HEK293T (cell line): ENCODE results near the gene CELSR1.

ENCODE experiments used
- CTCF ChIA-PET: fragments of 350-600 bp; formaldehyde crosslinking; extraction: SDS; loops from one replicate; lab custom pipeline; 2021; ENCODE audit warnings: antibody characterized with exemption, inconsistent platforms; lab: Yijun Ruan, JAX
- POLR2A ChIA-PET: fragments of 350-600 bp; formaldehyde crosslinking; extraction: SDS; loops from one replicate; lab custom pipeline; 2020; ENCODE audit warnings: antibody characterized with exemption, inconsistent platforms; lab: Yijun Ruan, JAX
- DNase-seq: peaks from one replicate; pipeline ENCODE4 v3.0.0; 2012; ENCODE audit warnings: mixed read lengths; ENCODE audit errors: extremely low spot score
- ARNT ChIP-seq: fragments of 450-650 bp; IDR thresholded peaks from 2 replicates; pipeline ENCODE4 v1.6.1; 2017; ENCODE audit warnings: mild to moderate bottlenecking
- BHLHE40 ChIP-seq: fragments of 450-650 bp; IDR thresholded peaks from 2 replicates; pipeline ENCODE4 v1.6.1; 2016; ENCODE audit warnings: mild to moderate bottlenecking, moderate library complexity, borderline replicate concordance
- CTBP1 ChIP-seq: fragments of 450-650 bp; IDR thresholded peaks from 2 replicates; pipeline ENCODE4 v1.6.1; 2016; ENCODE audit warnings: borderline replicate concordance
- ELF4 ChIP-seq: fragments of 450-650 bp; IDR thresholded peaks from 2 replicates; pipeline ENCODE4 v1.6.1; 2017; ENCODE audit warnings: antibody characterized with exemption
- FOXA1 ChIP-seq: fragments of 450-650 bp; IDR thresholded peaks from 2 replicates; pipeline ENCODE4 v1.6.1; 2016; ENCODE audit warnings: mild to moderate bottlenecking
- FOXK2 ChIP-seq: fragments of 450-650 bp; IDR thresholded peaks from 2 replicates; pipeline ENCODE4 v1.6.1; 2016; ENCODE audit warnings: mild to moderate bottlenecking
- FOXM1 ChIP-seq: fragments of 450-650 bp; IDR thresholded peaks from 2 replicates; pipeline ENCODE4 v1.6.1; 2017; ENCODE audit warnings: mild to moderate bottlenecking, borderline replicate concordance
- HDGF ChIP-seq: fragments of 450-650 bp; IDR thresholded peaks from 2 replicates; pipeline ENCODE4 v1.6.1; 2017; ENCODE audit warnings: antibody characterized with exemption, borderline replicate concordance
- L3MBTL2 ChIP-seq: fragments of 450-650 bp; conservative IDR thresholded peaks from 2 replicates; pipeline ENCODE4 v1.6.1; 2016; ENCODE audit warnings: mild to moderate bottlenecking
- LEF1 ChIP-seq: fragments of 450-650 bp; IDR thresholded peaks from 2 replicates; pipeline ENCODE4 v1.6.1; 2017; ENCODE audit warnings: mild to moderate bottlenecking, borderline replicate concordance
- NFRKB ChIP-seq: fragments of 450-650 bp; IDR thresholded peaks from 2 replicates; pipeline ENCODE4 v1.6.1; 2016; ENCODE audit warnings: mild to moderate bottlenecking, moderate library complexity
- PKNOX1 ChIP-seq: fragments of 450-650 bp; IDR thresholded peaks from 2 replicates; pipeline ENCODE4 v1.6.1; 2016
- SP1 ChIP-seq: fragments of 450-650 bp; IDR thresholded peaks from 2 replicates; pipeline ENCODE4 v1.6.1; 2017
- SUZ12 ChIP-seq: fragments of 450-650 bp; IDR thresholded peaks from 2 replicates; pipeline ENCODE4 v1.6.1; 2016; ENCODE audit warnings: mild to moderate bottlenecking
- TARDBP ChIP-seq: fragments of 450-650 bp; IDR thresholded peaks from 2 replicates; pipeline ENCODE4 v1.6.1; 2016
- ZNF384 ChIP-seq: fragments of 450-650 bp; IDR thresholded peaks from 2 replicates; pipeline ENCODE4 v1.6.1; 2016

CELSR1 gene

GRCh38 chr22:46450931-46451561, 86.4 kb downstream of the CELSR1 start:
- POLR2A ChIA-PET, result no interaction called here
- TF ChIP-seq SP1, result no peak
- TF ChIP-seq ZNF384, result no peak
- no peak for TF ChIP-seq FOXA1
- no peak for TF ChIP-seq FOXM1
- TF ChIP-seq PKNOX1, result no peak
- TF ChIP-seq FOXK2, result no peak
- no peak for TF ChIP-seq NFRKB
- CTCF ChIA-PET, result no interaction called here
- DNase-seq, result no peak

GRCh38 chr22:46449974-46450745, 87.3 kb downstream of the CELSR1 start:
- CTCF ChIA-PET, result no interaction called here
- DNase-seq, result no peak
- no peak for TF ChIP-seq FOXM1
- no peak for TF ChIP-seq SP1
- TF ChIP-seq BHLHE40, result no peak
- TF ChIP-seq FOXA1, result no peak
- no peak for TF ChIP-seq LEF1
- no peak for TF ChIP-seq TARDBP
- TF ChIP-seq ELF4, result no peak
- TF ChIP-seq FOXK2, result no peak
- no peak for TF ChIP-seq ARNT
- POLR2A ChIA-PET, result no interaction called here

GRCh38 chr22:46449116-46449691, 88.2 kb downstream of the CELSR1 start:
- ChIA-PET POLR2A (no interaction called here), CTCF (no interaction called here)
- TF ChIP-seq ELF4, result no peak
- TF ChIP-seq CTBP1, result no peak
- TF ChIP-seq ARNT, result no peak
- TF ChIP-seq LEF1, result no peak
- no peak for TF ChIP-seq BHLHE40
- no peak for TF ChIP-seq FOXA1
- no peak for TF ChIP-seq SUZ12
- no peak for TF ChIP-seq PKNOX1
- TF ChIP-seq L3MBTL2, result no peak
- TF ChIP-seq TARDBP, result no peak
- no peak for TF ChIP-seq HDGF
- no peak for TF ChIP-seq ZNF384
- TF ChIP-seq FOXK2, result no peak
- TF ChIP-seq SP1, result no peak
- TF ChIP-seq FOXM1, result no peak
- no peak for TF ChIP-seq NFRKB
- DNase-seq, result no peak

- CTCF ChIA-PET, result interaction anchor here (0.7 kb wide), 1 partner anchor 555 kb away, joined by 3 read pairs; no protein-coding TSS in a partner anchor
- POLR2A ChIA-PET, result no interaction called here
- DNase-seq, result no peak
- TF ChIP-seq LEF1 (no peak), NFRKB (no peak), SUZ12 (no peak), ZNF384 (no peak), SP1 (no peak), FOXA1 (no peak), HDGF (no peak), FOXM1 (no peak), PKNOX1 (no peak), CTBP1 (no peak), FOXK2 (no peak), ARNT (no peak), TARDBP (no peak), BHLHE40 (no peak), ELF4 (no peak), L3MBTL2 (no peak)
Measured at GRCh38 chr22:46448333-46448732, 89.1 kb downstream of the CELSR1 start.

- POLR2A ChIA-PET, result no interaction called here
- DNase-seq, result no peak
- CTCF ChIA-PET, result interaction anchor here (0.7 kb wide), 1 partner anchor 555 kb away, joined by 3 read pairs; no protein-coding TSS in a partner anchor
- TF ChIP-seq SP1 (no peak), PKNOX1 (no peak), BHLHE40 (no peak), TARDBP (no peak), L3MBTL2 (no peak), FOXM1 (no peak), ZNF384 (no peak), ARNT (no peak), FOXK2 (no peak), SUZ12 (no peak)
Measured at GRCh38 chr22:46447906-46448305, 89.5 kb downstream of the CELSR1 start.
